Uterus (tissue), 4 donors: ENCODE measurements around the gene FUCA1. TPM values are rescaled to one million over a fixed set of nuclear protein-coding genes. Genes with fewer than 3 reads are reported as not detected.

Experiments
- DNase-seq, 2 donors: peaks; one replicate each; pipeline ENCODE4 v3.0.0-alpha.2; 2019 to 2020
- H3K27ac ChIP-seq, 2 donors: fragments of 200-600 bp; sonication (generic); 1 replicate in 1 of 2; 2 replicates in 1 of 2; pipeline ENCODE4 v1.5.1; 2016 to 2018
- H3K27me3 ChIP-seq, 2 donors: fragments of 200-600 bp; sonication (generic); one replicate each; pipeline ENCODE4 v1.5.1; 2018 to 2019; ENCODE audit warnings: control low read depth in 1 of 2
- H3K36me3 ChIP-seq, 2 donors: fragments of 200-600 bp; sonication (generic); one replicate each; pipeline ENCODE4 v1.5.1; 2019; ENCODE audit warnings: control low read depth in 1 of 2
- H3K4me1 ChIP-seq, 2 donors: fragments of 200-600 bp; sonication (generic); one replicate each; pipeline ENCODE4 v1.5.1; 2018 to 2019; ENCODE audit warnings: control low read depth in 1 of 2
- H3K4me3 ChIP-seq, 2 donors: fragments of 200-600 bp; sonication (generic); 1 replicate in 1 of 2; 2 replicates in 1 of 2; pipeline ENCODE4 v1.5.1; 2018 to 2019; ENCODE audit warnings: mild to moderate bottlenecking in 1 of 2
- H3K9me3 ChIP-seq, 2 donors: fragments of 200-600 bp; sonication (generic); one replicate each; pipeline ENCODE4 v1.5.1; 2019; ENCODE audit warnings: control low read depth in 1 of 2
- POLR2A ChIP-seq, 2 donors: fragments of 450-650 bp; IDR thresholded peaks; one replicate each; pipeline ENCODE4 v1.6.1; 2016; ENCODE audit warnings: antibody characterized with exemption in 2 of 2, mild to moderate bottlenecking in 1 of 2, moderate library complexity in 1 of 2
- intact Hi-C: fragments of 100-400 bp; cut with DNase I; formaldehyde crosslinking; loops from one replicate; pipeline ENCODE4 v1.15.1; 2023; ENCODE audit warnings: low total_unique reads
- total RNA-seq, 4 donors: library from RNA; depleted of rRNA in 3 of 4; stranded (reverse); fragments of >200 nt in 3 of 4; gene quantifications; one replicate each; pipeline versions ENCODE4 v1.1.0 to v1.2.4, GENCODE V29; 2014 to 2023
- TF ChIP-seq, protein P1 (sequence below), 4 experiments: fragments of 200-600 bp in 2 of 4; fragments of 450-650 bp in 2 of 4; sonication (generic) in 2 of 4; IDR thresholded peaks; one replicate each; pipeline ENCODE4 v1.5.1; 2016 to 2019; ENCODE audit warnings: antibody characterized with exemption in 4 of 4, mild to moderate bottlenecking in 2 of 4, moderate library complexity in 1 of 4
- donor health status: DM: yes; HTN: yes; CAD: no.

FUCA1 gene
- total RNA-seq, 4 donors from 2014 or later, result 1.8 to 50.0 (median 23.0) TPM

DNA sequence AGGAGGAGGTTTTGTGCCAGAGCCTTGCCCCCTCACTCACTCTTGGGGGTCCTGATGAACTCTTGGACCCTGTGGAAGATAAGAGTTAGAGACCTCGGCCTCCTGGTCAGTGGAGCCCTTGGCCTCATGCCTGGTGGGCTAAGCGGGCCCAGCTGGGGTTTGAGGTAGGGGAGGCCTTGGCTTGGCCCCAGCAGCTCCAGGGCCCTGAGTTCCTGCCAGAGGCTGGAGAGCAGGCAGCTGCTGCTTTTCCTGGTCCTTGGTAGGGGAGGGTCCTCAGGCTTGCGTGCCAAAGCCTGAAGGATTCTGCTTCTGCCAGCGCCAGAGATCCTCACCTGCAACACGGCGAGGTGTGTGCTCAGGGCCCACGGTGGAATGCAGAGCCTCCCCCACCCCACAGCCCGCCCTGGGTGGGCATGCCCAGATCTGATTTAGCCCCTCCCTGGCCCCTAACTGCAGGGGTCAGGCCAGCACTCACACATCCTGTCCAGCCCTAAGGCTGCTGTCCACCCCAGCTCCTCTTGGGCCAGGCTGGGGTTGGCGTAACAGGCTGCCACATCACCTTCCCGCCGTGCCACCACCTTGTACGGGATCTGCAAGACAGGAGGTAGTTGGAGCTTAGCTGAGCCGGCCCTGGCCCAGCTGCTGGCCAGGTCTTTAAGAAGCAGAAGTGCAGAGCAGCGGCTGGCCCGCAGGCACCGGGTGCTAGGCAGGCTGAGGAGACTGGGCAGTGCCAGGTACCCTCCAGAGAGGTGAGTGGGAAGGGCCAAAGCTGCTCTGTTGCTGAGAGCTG is 72.2 kb downstream of the FUCA1 start:
- intact Hi-C loops, result no loop called here
- no peak for DNase-seq
- no peaks in the 10 kb centered on the region for H3K36me3 ChIP-seq
- H3K27ac ChIP-seq, result no peak overlapping the region
- TF ChIP-seq POLR2A (IDR thresholded peaks at IDR 0.05), result no peak
- TF ChIP-seq, protein P1, sequence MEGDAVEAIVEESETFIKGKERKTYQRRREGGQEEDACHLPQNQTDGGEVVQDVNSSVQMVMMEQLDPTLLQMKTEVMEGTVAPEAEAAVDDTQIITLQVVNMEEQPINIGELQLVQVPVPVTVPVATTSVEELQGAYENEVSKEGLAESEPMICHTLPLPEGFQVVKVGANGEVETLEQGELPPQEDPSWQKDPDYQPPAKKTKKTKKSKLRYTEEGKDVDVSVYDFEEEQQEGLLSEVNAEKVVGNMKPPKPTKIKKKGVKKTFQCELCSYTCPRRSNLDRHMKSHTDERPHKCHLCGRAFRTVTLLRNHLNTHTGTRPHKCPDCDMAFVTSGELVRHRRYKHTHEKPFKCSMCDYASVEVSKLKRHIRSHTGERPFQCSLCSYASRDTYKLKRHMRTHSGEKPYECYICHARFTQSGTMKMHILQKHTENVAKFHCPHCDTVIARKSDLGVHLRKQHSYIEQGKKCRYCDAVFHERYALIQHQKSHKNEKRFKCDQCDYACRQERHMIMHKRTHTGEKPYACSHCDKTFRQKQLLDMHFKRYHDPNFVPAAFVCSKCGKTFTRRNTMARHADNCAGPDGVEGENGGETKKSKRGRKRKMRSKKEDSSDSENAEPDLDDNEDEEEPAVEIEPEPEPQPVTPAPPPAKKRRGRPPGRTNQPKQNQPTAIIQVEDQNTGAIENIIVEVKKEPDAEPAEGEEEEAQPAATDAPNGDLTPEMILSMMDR (IDR thresholded peaks at IDR 0.05), result no peak
- no peaks in the 10 kb centered on the region for H3K9me3 ChIP-seq
- H3K27me3 ChIP-seq, result no peaks in the 10 kb centered on the region
- peaks cover 0 to 17% of the 10 kb centered on the region in 2 donors for H3K4me1 ChIP-seq
- H3K4me3 ChIP-seq, result no peak overlapping the region

Other genes starting within 250 kb of the FUCA1 start
- 1,000 to 10,000 TPM in 3 of 4 donors, 100 to 1,000 TPM in 1; 710 to 1,429 (median 1,220) TPM for gene RPL11, start 176.5 kb downstream of the FUCA1 start, total RNA-seq
- 10 to 100 TPM in 3 of 4 donors, 1 to 10 TPM in 1; 9.7 to 35.7 (median 22.6) TPM for gene ELOA, start 124.8 kb downstream of the FUCA1 start, total RNA-seq
- 10 to 100 TPM; 27.4 to 59.0 (median 49.9) TPM for gene PITHD1, start 89.9 kb downstream of the FUCA1 start, total RNA-seq
- 10 to 100 TPM in 3 of 4 donors, 1 to 10 TPM in 1; 4.6 to 33.5 (median 20.3) TPM for gene LYPLA2, start 77.1 kb downstream of the FUCA1 start, total RNA-seq
- 10 to 100 TPM; 14.1 to 16.7 (median 15.0) TPM for gene GALE, start 67.5 kb downstream of the FUCA1 start, total RNA-seq
- gene HMGCL, start 42.9 kb downstream of the FUCA1 start, total RNA-seq, result 10 to 100 TPM; 31.0 to 46.6 (median 32.6) TPM
- under 1 TPM in 1 of 4 donors, not detected in 3; 0.14 TPM for gene CNR2, start 45.1 kb upstream of the FUCA1 start, total RNA-seq
- 100 to 1,000 TPM in 3 of 4 donors, 10 to 100 TPM in 1; 44.8 to 187 (median 122) TPM for gene PNRC2, start 91.5 kb upstream of the FUCA1 start, total RNA-seq
- 100 to 1,000 TPM; 105 to 198 (median 162) TPM for gene SRSF10, start 112.0 kb upstream of the FUCA1 start, total RNA-seq
- under 1 TPM in 3 of 4 donors, not detected in 1; under 0.01 to 0.90 (median 0.79) TPM for gene MYOM3, start 243.8 kb upstream of the FUCA1 start, total RNA-seq